Brain pericyte (primary cell): Measurements from ENCODE around the gene GRN.
"Not testable (repeated sequence)": the region's sequence is repeated elsewhere in the genome, so short reads cannot be mapped to it uniquely, and the experiment has no call there.

Source experiments
- DNase-seq: peaks from one replicate; pipeline ENCODE4 v3.0.0-alpha.2; 2012; ENCODE audit warnings: low read depth, low spot score

The GRN gene

GRCh38 chr17:44383363-44383762 lies 38.3 kb downstream of the GRN start:
- no peak for DNase-seq

DNA sequence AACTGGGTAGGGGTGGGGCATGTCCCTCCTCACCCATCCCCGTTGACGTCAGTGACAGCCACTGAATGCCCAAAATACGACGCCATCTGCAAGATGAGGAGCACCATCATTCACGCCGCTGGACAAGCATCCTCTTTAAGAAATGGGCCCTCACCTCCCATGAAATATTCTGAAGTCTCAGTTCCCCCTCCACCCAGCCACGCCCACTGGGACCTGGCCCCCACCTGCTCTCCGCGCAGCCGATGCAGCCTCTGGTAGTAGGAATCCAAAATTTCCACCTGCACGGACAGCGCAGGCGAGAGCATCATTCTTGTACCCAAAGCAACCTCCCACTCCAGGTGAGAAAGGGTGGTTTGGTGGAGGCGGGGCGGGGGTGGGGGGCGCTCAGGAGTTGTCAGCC lies 38.8 kb downstream of the GRN start:
- no peak for DNase-seq

- DNase-seq, result no peak
These were observed 39.2 kb downstream of the GRN start for GRCh38 chr17:44384281-44384822.

DNA sequence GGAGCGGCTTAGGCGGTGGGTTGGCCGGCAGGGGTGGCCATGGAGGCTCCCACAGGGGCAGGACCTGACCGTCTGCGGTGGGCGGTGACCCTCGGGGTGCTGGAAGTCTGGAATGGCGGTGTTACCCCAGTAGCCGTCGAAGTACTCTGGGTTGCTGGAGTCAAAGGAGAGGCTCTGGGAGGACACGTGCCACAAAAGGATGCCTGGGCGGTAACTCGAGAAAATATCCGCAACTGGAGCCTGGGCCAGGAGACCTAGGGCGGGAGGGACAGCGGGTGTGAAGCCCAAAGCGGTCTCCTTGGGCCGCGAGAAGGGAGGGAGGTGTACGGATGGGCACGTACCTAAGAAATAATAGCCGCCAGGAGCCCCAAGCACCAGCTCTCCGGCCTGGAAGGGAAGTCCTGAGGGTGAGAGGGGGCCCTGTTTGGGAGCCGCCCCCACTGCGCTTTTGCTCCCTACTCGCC lies 39.8 kb downstream of the GRN start:
- DNase-seq, result no peak

GRCh38 chr17:44385287-44386181 lies 40.4 kb downstream of the GRN start:
- no peak for DNase-seq

DNA sequence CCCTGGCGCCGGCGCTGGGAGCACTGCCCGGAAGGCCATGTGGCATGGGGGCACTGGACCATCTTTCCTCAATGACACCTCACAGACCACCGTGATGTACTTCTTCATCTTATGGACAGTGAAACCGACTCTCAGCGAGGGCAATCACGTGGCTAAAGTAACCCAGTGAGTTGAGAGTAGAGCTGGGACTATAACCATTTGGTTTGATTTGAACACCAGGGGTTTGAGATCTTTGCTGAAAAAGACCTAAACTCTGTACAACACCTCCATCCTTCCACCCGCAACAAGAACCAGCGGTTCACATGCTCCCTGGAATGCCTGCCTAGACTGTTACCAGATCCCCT lies 41.1 kb downstream of the GRN start:
- DNase-seq, result no peak

GRCh38 chr17:44387804-44388203 lies 42.7 kb downstream of the GRN start:
- DNase-seq, result no peak

GRCh38 chr17:44389281-44389680 lies 44.2 kb downstream of the GRN start, which contains the start of gene ITGA2B:
ITGA2B (minus strand) TSS chr17:44389649; CDS start chr17:44389473, 176 bp downstream.
- DNase-seq, result no peak

DNA sequence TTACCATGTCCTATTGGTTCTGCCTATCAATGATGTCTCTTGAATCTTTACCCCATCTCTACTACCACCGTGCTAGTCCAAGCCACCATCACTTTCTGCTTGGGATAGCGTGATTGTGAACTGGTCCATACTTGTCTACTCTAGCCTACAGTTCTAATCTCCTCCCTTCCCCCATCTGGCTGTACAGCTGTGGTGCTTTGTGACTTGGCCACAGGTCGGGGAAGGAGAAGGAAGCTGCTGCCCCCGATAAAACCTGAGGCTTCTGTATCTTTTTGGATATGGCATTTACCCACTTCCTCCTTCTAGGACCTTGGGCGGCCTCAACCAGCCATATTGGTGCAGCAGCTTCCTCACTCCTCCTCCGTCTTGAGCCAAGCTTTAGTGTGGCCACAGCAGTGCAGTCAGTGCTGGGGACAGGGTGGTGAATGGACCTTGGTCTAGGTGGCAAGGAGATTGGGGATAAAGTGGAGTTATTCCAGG lies 44.7 kb downstream of the GRN start:
- DNase-seq, result no peak

GRCh38 chr17:44390250-44390870 lies 45.3 kb downstream of the GRN start:
- DNase-seq, result no peak

- not testable (repeated sequence) for DNase-seq
These were observed 49.0 kb downstream of the GRN start for GRCh38 chr17:44394112-44394511.

DNA sequence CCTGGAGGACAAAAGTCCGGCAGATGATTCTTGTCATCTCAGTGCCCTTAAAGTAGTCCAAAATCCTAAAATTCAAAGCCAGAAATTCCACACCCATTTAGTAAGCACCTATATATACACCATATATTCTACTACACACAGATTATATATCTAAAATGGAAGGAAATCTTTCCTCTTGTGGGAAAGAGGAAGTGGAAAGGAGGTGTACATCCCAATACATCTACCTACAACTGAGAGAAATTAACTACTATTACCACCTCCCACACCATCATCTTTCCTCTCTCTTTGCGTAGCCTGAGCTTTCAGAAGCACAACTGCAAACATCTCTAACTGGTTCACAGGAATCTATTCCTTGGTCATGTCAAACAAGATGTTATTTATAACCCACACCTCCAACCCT lies 49.7 kb downstream of the GRN start:
- no peak for DNase-seq

- DNase-seq, result no peak
These were observed 51.8 kb downstream of the GRN start for GRCh38 chr17:44396946-44397345.

GRCh38 chr17:44397479-44398440 lies 52.7 kb downstream of the GRN start:
- no peak for DNase-seq

GRCh38 chr17:44398692-44399691 lies 53.9 kb downstream of the GRN start:
- no peak for DNase-seq

- no peak for DNase-seq
These were observed 55.2 kb downstream of the GRN start for GRCh38 chr17:44400226-44400847.
